Ovary (tissue), 9 donors: ENCODE results near the gene CRP. TPM values are rescaled to one million over a fixed set of nuclear protein-coding genes. Genes with fewer than 3 reads are reported as not detected.
A peak's percentile ranks its signal among the peaks of the same experiment; 100 is the strongest.

Source experiments
- DNase-seq, 5 donors: peaks; one replicate each; pipeline ENCODE4 v3.0.0-alpha.2; 2019 to 2020
- H3K27ac ChIP-seq, 2 donors: fragments of 200-600 bp; one replicate each; pipeline versions ENCODE4 v1.5.1 to v1.8.0; 2019 to 2022
- H3K27me3 ChIP-seq: fragments of 200-600 bp; one replicate; pipeline ENCODE4 v1.8.0; 2022
- H3K36me3 ChIP-seq: fragments of 200-600 bp; sonication (generic); one replicate; pipeline ENCODE4 v1.5.1; 2019
- H3K4me1 ChIP-seq: one replicate; pipeline ENCODE4 v1.8.1; 2013; ENCODE audit warnings: mild to moderate bottlenecking, moderate library complexity; ENCODE audit not compliant: insufficient read depth
- H3K4me3 ChIP-seq: fragments of 200-600 bp; sonication (generic); one replicate; pipeline ENCODE4 v1.5.1; 2017
- H3K9me3 ChIP-seq, 2 donors: fragments of 200-600 bp in 1 of 2; sonication (generic) in 1 of 2; one replicate each; pipeline versions ENCODE4 v1.5.1 to v1.8.1; 2013 to 2019; ENCODE audit warnings: mild to moderate bottlenecking in 1 of 2, moderate library complexity in 1 of 2
- CTCF ChIP-seq, 3 donors: fragments of 450-650 bp in 2 of 3; fragments of 200-600 bp in 1 of 3; IDR thresholded peaks; one replicate each; pipeline versions ENCODE4 v1.5.1 to v1.8.0; 2016 to 2022; ENCODE audit warnings: antibody characterized with exemption in 3 of 3, mild to moderate bottlenecking in 1 of 3
- EP300 ChIP-seq: sonication (generic); formaldehyde crosslinking; IDR thresholded peaks from one replicate; pipeline ENCODE4 v1.6.1; 2017; ENCODE audit warnings: antibody characterized with exemption
- POLR2A ChIP-seq: fragments of 450-650 bp; IDR thresholded peaks from one replicate; pipeline ENCODE4 v1.6.1; 2017; ENCODE audit warnings: antibody characterized with exemption, mild to moderate bottlenecking, moderate library complexity
- WGBS, 3 donors: extraction: QIAGEN DNeasy Blood & Tissue Kit in 1 of 3; methylation state at CpG; one replicate each; pipeline versions ENCODE4 v1.1.5 to v1.1.7; 2013 to 2017; 5-methylcytosine and 5-hydroxymethylcytosine counted together
- intact Hi-C, 4 donors: fragments of 100-400 bp; cut with DNase I; formaldehyde crosslinking; loops; one replicate each; pipeline versions ENCODE4 v1.11.0 to v1.15.1; 2022 to 2023
- polyA plus RNA-seq, 2 donors: library from polyadenylated mRNA; stranded (reverse); fragments of 200-250 nt in 1 of 2; fragments of 350-450 nt in 1 of 2; fragmentation: Illumina TruSeq in 1 of 2; extraction: RNeasy Lipid Tissue Mini Kit (QIAGEN cat#74804) in 1 of 2; gene quantifications; one replicate each; pipeline ENCODE4 v1.2.3, GENCODE V29; 2013 to 2014
- total RNA-seq, 7 donors: library from RNA; depleted of rRNA in 2 of 7; stranded (reverse); fragments of >200 nt in 2 of 7; fragmentation: NEBNext Ultra II Directional in 3 of 7; extraction: Animal tissue kit (Norgen Biotek cat#: 25700) in 3 of 7; gene quantifications; one replicate each; pipeline versions ENCODE4 v1.1.0 to v1.2.4, GENCODE V29; 2016 to 2023
- donor health status: DM: no; HTN: no; CAD: no; lungs with moderate emphysema.
- donor health status: DM: no; HTN: no; CAD: no.
- donor health status: Bipolar disorder and iron deficiency.
- donor health status: DM: yes; HTN: yes; CAD: no.
- donor health status: DM: no; HTN: no; CAD: no.
- donor health status: DM: yes; HTN: yes; CAD: no.

The CRP gene
- total and polyA plus RNA-seq, 9 donors = 0.96 to 1.7 (median 1.2) TPM; not detected in 5

- no peak overlapping the region for H3K27ac ChIP-seq
- no peak for DNase-seq
- H3K27me3 ChIP-seq = no peaks in the 10 kb centered on the region
- no peak overlapping the region for H3K4me3 ChIP-seq
- no peaks in the 10 kb centered on the region for H3K4me1 ChIP-seq
- no peaks in the 10 kb centered on the region for H3K9me3 ChIP-seq
- 70 to 78% (median 76%) methylated on average over 4 of the region's 4 CpGs for WGBS, 3 donors
- intact Hi-C loops = no loop called here
- no peaks in the 10 kb centered on the region for H3K36me3 ChIP-seq
- TF ChIP-seq POLR2A = no peak
- TF ChIP-seq CTCF (IDR thresholded peaks at IDR 0.05) = no peak
- TF ChIP-seq EP300 = no peak
Observed at GRCh38 chr1:159753386-159753785, 39.0 kb upstream of the CRP start.

DNA sequence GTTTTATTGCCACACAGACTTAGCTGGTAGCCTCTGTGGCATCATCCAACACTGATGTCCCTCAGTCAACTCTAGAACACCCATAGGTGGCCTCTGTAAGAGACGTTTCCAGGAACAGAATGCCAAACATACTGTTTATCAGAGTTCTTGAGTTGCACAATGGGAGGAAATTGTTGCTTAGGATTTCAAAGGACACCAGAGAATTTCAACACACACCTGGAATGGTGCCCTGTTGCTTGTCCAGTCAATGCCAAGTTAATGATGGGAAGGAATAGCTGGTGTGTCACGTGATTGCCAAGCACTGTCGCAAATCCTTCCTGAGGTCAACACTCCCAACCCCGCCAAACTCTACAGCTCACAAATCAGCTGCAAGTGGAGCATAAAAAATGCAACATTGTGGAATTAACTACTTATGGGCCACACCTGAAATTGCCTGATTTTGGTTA is 37.8 kb upstream of the CRP start:
- WGBS, 3 donors = 14 to 26% (median 22%) methylated on average over 4 of the region's 4 CpGs
- intact Hi-C loops = no loop called here
- H3K9me3 ChIP-seq = no peaks in the 10 kb centered on the region

GRCh38 chr1:159751031-159751430 is 36.6 kb upstream of the CRP start:
- intact Hi-C loops = no loop called here
- no peak for DNase-seq
- Histone ChIP-seq H3K27me3 (no peaks in the 10 kb centered on the region), H3K4me1 (no peaks in the 10 kb centered on the region), H3K9me3 (no peaks in the 10 kb centered on the region), H3K27ac (no peak overlapping the region), H3K36me3 (no peaks in the 10 kb centered on the region), H3K4me3 (no peak overlapping the region)
- TF ChIP-seq CTCF (IDR thresholded peaks at IDR 0.05) (no peak), POLR2A (no peak), EP300 (no peak)

More for the DNA sequence above, 37.8 kb upstream of the CRP start:
- no peaks in the 10 kb centered on the region for H3K36me3 ChIP-seq
- TF ChIP-seq EP300 = peak; percentile 66
- no peak for TF ChIP-seq POLR2A
- TF ChIP-seq CTCF (IDR thresholded peaks at IDR 0.05) = no peak
- H3K4me3 ChIP-seq = no peak overlapping the region
- no peaks in the 10 kb centered on the region for H3K27me3 ChIP-seq
- peak in 3 of 5 donors; percentile 26 to 72 (median 32) for DNase-seq
- H3K27ac ChIP-seq = no peak overlapping the region
- no peaks in the 10 kb centered on the region for H3K4me1 ChIP-seq

DNA sequence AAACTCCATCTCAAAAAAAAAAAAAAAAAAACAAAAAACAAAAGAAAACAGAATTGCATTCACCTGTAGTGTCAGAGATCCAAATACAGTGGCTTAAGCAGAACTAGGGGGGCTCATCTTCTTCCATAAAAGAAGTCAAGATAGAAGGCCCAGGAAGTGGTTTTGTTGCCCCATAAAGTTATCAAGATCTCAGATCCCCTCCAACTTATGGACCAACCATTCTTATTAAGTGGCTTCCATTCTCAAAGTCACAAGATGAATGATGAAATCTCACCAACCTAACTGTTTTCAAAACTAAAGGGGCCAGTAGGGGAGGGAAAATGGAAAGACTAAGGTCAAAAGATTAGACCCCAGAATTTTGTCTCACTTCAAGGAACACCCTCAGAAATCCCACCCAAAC is 36.2 kb upstream of the CRP start:
- Histone ChIP-seq H3K36me3 (no peaks in the 10 kb centered on the region), H3K27ac (no peak overlapping the region), H3K9me3 (no peaks in the 10 kb centered on the region), H3K4me1 (no peaks in the 10 kb centered on the region), H3K27me3 (no peaks in the 10 kb centered on the region), H3K4me3 (no peak overlapping the region)
- TF ChIP-seq CTCF (IDR thresholded peaks at IDR 0.05) (no peak), EP300 (no peak), POLR2A (no peak)
- intact Hi-C loops = no loop called here
- no peak for DNase-seq

DNA sequence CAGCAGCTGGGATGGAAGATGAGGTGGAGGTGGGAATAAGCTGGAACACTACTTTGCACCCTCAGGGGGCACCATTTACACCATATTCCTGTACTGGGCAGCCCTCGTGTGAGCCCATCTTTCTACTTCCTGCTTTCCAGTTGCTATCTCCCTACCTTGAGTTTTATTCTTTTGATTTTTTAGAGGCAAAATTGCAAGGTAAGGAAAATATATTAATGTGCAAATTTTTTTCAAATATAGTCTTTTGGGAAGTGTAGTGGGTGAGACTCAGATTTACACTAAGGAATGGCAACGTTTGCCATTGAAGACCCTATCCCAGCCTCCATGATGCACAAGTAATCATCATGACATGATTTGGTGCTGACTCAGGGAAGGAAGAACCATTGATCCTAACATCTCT is 35.2 kb upstream of the CRP start:
- WGBS, 3 donors = 62 to 67% (median 63%) methylated on average over 2 of the region's 2 CpGs
- no peaks in the 10 kb centered on the region for H3K4me1 ChIP-seq
- intact Hi-C loops = no loop called here
- H3K36me3 ChIP-seq = no peaks in the 10 kb centered on the region
- no peaks in the 10 kb centered on the region for H3K27me3 ChIP-seq
- H3K4me3 ChIP-seq = no peak overlapping the region
- TF ChIP-seq EP300 (no peak), CTCF (IDR thresholded peaks at IDR 0.05) (no peak), POLR2A (no peak)
- no peak overlapping the region for H3K27ac ChIP-seq
- DNase-seq = no peak
- no peaks in the 10 kb centered on the region for H3K9me3 ChIP-seq
